Measurements from ENCODE around the gene MAN2B2. TPM values are rescaled to one million over a fixed set of nuclear protein-coding genes. Genes with fewer than 3 reads are reported as not detected.
A peak's percentile ranks its signal among the peaks of the same experiment; 100 is the strongest.

Gene MAN2B2
- total and polyA plus RNA-seq, 9 of the 15 experiments (the other 6 are each of a cell fraction or from before 2014, with no cell fraction given): 0.21 to 8.8 (median 3.7) TPM

- intact Hi-C loops (cut with micrococcal nuclease) (no loop called here), in situ Hi-C loops (cut with MboI) (no loop called here)
- WGBS (ENCODE audit: insufficient coverage, low coverage, missing lambda C conversion rate): 29% methylated on average over 10 of the region's 10 CpGs
- Histone ChIP-seq H3K4me3 (no peak overlapping the region), H3K79me2 (ENCODE audit: control insufficient read depth, insufficient read depth, low read length) (no peaks in the 10 kb centered on the region), H3K4me1 (replicated peaks in 1 of 2; ENCODE audit: control insufficient read depth in 2 of 2, insufficient read depth in 2 of 2, low read length in 2 of 2) (peaks cover 0 to 4% of the 10 kb centered on the region in 2 experiments; a peak in 1 of 5 replicates), H3K36me3 (ENCODE audit: control insufficient read depth, insufficient read depth, low read length) (peaks cover 3% of the 10 kb centered on the region; the same call in 1 of the 3 replicates), H3K9ac (ENCODE audit: insufficient read depth in 1 of 2, low read depth in 2 of 2, low read length in 2 of 2) (peak overlapping the region in 1 of 2 experiments; percentile 70; a peak in 1 of 4 replicates), H4K20me1 (replicated peaks; ENCODE audit: control insufficient read depth, insufficient read depth, low read length) (0 out of 2 replicates have a peak, but pooled peaks cover 4% of the 10 kb centered on the region), H3K27me3 (ENCODE audit: control insufficient read depth in 2 of 2, insufficient read depth in 2 of 2, low read length in 2 of 2) (no peaks in the 10 kb centered on the region), H3K4me2 (ENCODE audit: insufficient read depth, low read length) (no peak overlapping the region), H3K27ac (ENCODE audit: extremely low read depth, low read depth, low read length) (no peak overlapping the region), H2AFZ (ENCODE audit: low read depth, low read length) (no peak overlapping the region), H3K9me1 (ENCODE audit: control insufficient read depth, insufficient read depth, low read length) (no peaks in the 10 kb centered on the region), H3K9me3 (replicated peaks; ENCODE audit: control insufficient read depth, insufficient read depth, low read depth, low read length) (no peaks in the 10 kb centered on the region)
- no peak for ATAC-seq
- no TSS peak for BruUV-seq (replicated peaks)
- TF ChIP-seq ILK (tag; IDR thresholded peaks at IDR 0.05; ENCODE audit: borderline replicate concordance, low read depth) (no peak), RBM22 (IDR thresholded peaks at IDR 0.05; ENCODE audit: low read depth, low read length, poor library complexity, severe bottlenecking) (no peak), AFF4 (CRISPR knock-in tag; IDR thresholded peaks at IDR 0.05) (no peak), CEBPB (tag; IDR thresholded peaks at IDR 0.05) (no peak), SRSF9 (IDR thresholded peaks at IDR 0.05; ENCODE audit: borderline replicate concordance, low read depth, low read length) (no peak), NCOA4 (IDR thresholded peaks at IDR 0.05; ENCODE audit: partially characterized antibody) (no peak), ZFP91 (CRISPR knock-in tag; IDR thresholded peaks at IDR 0.05) (no peak)
- TF ChIP-seq, protein P1, sequence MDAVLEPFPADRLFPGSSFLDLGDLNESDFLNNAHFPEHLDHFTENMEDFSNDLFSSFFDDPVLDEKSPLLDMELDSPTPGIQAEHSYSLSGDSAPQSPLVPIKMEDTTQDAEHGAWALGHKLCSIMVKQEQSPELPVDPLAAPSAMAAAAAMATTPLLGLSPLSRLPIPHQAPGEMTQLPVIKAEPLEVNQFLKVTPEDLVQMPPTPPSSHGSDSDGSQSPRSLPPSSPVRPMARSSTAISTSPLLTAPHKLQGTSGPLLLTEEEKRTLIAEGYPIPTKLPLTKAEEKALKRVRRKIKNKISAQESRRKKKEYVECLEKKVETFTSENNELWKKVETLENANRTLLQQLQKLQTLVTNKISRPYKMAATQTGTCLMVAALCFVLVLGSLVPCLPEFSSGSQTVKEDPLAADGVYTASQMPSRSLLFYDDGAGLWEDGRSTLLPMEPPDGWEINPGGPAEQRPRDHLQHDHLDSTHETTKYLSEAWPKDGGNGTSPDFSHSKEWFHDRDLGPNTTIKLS (IDR thresholded peaks at IDR 0.05; ENCODE audit: borderline replicate concordance, low read depth): no peak
- DNase-seq (ENCODE audit: extremely low read depth in 1 of 4, low spot score in 3 of 4): no peak
- no peak for FAIRE-seq
- ChIA-PET CTCF (ENCODE audit: low intra/inter-chr PET ratio) (no interaction called here), POLR2A (interaction anchor here (0.6 to 1.9 kb wide), 3 partner anchors 9 to 111 kb away, joined by 3 to 5 read pairs (median 3); no protein-coding TSS in a partner anchor)
Observed at GRCh38 chr4:6606465-6607235, 31.7 kb downstream of the MAN2B2 start.

Data from K562 (cell line).